Activated CD4-positive, alpha-beta T cell treated with anti-CD3 and anti-CD28 coated beads, Interleukin-2, Interleukin-6, amounts not matched to agents 100 ng/mL and 50 ng/mL, durations not matched to agents 16 hours and 8 hours (primary cell): ENCODE results near the gene ASIC4.

Source experiments
- DNase-seq: peaks from one replicate; pipeline ENCODE4 v3.0.0-alpha.2; 2020

ASIC4 gene

DNA sequence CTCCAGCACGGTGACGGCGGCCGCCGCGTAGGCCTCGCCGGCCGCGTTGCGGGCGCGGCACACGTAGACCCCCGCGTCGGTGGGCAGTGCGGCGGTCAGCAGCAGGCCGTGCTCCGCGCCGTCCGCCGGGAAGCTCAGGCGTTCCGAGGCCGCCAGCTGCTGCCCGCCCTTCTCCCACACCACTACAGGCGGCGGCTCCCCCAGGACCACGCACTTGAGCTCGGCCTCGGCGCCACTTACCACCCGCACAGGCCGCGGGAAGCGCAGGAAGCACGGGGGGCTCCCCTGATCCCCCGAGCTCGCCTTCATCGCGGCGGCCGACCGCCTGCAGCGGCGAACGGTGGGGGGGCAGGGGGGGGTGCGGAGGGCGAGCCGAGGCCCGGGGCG is 56.6 kb downstream of the ASIC4 start:
- DNase-seq: no peak

DNA sequence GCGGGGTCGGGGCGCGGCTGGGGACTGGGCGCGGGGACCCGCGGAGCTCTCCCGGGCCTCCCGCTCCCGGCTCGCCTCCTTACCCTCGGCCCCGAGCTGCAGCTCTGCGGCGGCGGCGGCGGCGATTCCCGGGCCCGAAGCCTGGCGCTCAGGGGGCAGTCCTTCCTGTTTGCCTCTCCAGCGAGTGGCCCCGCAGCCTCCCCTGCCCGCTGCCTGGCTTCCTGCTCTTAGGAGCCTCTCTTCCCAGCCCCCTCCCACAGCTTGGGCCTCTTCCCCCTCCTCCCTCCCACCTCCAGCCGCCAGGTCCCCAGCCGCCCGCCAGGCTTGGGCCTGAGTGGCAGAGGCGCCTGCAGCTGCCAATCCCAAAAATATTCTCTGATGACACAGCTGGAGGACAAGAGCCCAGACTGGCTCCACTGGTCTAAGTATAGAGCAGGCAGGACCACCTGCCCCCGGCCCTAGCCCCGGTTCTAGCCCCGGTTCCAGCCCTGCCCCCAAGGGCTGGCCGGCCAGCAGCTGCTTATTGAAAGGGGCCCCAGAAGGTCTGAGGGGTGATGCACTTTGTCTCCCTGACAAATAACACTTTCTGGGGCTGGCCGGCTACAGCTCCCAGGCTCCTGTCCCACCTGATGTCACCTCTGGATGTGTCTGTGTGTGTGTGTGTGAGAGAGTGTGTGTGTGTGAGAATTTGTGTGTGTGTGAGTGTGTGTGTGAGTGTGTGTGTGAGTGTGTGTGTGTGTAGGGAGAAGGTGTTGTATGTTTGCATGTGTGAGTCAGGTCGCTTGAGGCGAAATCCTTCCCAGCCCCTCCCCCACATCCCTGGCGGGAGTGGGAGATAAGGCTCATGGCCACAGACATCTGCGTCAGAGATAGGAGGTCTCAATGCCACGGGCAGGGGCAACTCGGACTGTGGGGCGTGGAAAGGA is 57.3 kb downstream of the ASIC4 start, which contains the start of gene OBSL1:
Gene OBSL1 (minus strand): TSS at position 229 of the 926 bp plus-strand sequence. CDS start 307 bp downstream, outside the sequence.
- DNase-seq: no peak

DNA sequence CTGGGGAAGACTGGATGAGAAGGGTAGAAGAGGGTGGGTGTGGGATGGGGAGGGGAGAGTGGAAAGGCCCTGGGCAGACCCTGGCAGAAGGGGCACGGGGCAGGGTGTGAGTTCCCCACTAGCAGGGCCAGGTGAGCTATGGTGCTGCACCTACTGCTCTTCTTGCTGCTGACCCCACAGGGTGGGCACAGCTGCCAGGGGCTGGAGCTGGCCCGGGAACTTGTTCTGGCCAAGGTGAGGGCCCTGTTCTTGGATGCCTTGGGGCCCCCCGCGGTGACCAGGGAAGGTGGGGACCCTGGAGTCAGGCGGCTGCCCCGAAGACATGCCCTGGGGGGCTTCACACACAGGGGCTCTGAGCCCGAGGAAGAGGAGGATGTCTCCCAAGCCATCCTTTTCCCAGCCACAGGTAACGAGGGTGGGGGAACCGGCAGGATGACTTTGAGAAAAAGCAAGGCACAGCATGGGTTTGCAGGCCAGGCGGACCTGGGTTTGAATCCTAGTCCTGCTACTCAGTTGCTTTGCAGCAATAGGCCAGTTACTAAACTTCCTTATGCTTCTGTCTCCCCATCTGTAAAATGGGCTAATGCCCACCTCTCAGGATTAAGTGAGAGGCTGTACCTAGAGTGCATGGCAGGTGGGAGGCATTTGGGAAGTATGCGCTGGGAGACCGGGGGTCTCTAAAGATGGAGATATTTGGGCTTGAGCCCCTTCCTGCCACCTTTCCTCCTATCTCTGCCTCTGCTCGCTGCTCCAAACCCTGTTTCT is 58.1 kb downstream of the ASIC4 start, which contains the start of gene INHA:
Gene INHA (plus strand): TSS at position 74 of the 765 bp plus-strand sequence. CDS start 65 bp downstream, at position 139.
- no peak for DNase-seq

DNA sequence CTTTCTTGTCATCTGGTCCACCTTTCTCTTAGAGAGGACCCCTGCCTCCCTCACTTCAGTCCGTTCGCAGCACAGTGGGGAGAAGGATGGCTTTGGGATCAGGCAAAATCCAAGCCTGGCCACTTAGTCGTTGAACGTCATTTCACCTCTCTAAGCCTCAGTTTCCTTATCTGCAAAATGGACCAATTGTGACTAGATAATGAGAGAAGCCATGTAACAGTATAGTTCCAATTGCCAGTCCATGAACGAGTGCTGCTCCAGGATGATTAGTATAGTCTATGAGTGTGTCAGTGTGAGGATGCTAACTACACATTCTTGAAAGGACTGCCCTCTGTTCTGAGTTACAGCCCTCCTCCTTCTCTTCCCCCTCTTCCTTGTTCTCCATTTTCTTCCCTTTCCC is 58.9 kb downstream of the ASIC4 start:
- DNase-seq: no peak

DNA sequence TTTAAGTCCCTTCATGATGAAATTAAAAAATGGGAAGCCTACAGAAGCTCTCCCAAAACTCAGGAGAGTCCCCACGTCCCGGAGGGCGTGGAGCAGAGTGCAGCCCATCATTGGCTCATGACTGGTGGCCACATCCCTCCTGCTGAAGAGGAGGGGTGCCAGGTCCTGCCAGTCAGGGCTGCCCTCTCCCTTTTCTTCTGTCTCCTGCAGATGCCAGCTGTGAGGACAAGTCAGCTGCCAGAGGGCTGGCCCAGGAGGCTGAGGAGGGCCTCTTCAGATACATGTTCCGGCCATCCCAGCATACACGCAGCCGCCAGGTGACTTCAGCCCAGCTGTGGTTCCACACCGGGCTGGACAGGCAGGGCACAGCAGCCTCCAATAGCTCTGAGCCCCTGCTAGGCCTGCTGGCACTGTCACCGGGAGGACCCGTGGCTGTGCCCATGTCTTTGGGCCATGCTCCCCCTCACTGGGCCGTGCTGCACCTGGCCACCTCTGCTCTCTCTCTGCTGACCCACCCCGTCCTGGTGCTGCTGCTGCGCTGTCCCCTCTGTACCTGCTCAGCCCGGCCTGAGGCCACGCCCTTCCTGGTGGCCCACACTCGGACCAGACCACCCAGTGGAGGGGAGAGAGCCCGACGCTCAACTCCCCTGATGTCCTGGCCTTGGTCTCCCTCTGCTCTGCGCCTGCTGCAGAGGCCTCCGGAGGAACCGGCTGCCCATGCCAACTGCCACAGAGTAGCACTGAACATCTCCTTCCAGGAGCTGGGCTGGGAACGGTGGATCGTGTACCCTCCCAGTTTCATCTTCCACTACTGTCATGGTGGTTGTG is 60.4 kb downstream of the ASIC4 start:
- no peak for DNase-seq

DNA sequence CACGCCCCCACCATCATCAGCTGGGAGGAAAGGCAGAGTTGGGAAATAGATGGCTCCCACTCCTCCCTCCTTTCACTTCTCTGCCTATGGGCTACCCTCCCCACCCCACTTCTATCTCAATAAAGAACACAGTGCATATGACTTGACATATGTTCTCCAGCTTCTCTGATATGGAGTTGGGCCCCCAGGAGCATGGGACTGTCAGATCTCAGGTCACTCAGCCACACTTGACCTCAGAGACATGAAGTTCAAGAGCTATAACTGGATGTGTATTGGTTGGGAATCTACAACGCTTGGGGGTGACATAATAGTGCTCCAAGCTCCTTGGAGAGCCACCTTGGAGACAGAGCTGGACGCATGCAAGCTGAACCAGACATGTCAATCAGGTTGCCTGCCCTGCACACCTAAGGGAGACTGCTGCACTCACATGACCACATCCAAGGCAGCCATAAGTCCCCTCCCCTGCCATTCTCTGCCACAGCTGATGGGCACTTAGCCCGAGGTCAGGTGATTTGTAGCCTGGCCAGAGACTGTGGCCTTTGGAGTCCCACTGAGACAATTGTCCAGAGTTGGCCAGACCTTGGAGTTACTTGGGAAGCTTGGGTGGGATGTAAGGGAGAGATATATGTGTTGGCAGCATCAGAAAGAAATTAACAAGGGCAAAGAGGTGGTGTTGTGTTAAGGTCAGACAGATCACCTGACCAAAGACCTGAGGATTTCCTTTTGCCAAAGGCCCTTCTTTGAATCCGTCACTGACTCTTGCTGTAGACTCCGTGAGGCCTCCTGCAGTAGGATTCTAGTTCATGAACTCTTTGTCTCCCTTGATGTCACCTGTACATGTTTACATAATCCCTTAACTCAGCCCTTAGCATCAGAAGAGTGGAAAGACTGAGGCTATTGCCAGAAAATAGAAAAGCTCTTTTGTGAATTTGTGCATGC is 61.6 kb downstream of the ASIC4 start:
- no peak for DNase-seq

DNA sequence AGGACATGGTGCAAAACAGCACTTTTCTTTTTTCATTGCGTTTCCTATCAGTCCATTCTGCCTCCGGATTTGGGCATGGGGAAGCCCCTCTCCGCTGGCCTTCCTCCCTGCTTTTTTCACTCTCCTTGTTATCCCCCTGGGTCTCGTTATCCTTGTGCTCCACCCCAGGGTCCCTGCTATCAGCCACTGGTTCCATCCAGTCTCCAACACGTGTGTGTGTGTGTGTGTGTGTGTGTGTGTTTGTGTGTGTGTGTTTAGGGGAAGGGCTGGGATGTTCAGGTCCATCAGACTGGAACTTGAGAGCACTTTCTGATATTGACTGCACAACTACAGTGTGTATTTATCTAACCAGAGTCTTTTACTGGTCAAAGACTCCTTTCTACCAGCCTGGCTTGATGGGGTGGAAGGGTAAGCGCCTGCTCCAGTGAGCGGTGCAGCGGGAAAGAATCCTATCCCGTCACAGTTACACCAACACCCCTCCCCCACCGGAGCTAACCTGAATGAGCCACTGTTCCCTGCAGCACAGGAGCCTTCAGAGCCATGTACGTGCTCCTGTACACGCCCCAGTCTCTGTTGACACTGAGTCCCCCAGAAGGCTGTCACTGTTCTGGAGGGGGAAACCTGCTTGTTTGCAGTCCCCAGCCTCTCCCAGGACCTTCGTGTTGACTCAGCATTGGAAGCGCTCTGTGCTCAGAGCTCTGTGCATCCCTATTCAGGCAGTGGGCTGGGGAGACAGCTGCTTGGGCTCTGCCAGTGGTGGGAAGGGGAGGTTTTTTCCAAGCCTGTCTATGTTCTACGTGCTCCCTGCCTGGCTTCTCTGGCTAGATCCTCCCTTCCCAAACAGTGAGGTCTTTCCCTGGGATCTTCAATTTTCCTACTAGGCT is 62.5 kb downstream of the ASIC4 start:
- no peak for DNase-seq

DNA sequence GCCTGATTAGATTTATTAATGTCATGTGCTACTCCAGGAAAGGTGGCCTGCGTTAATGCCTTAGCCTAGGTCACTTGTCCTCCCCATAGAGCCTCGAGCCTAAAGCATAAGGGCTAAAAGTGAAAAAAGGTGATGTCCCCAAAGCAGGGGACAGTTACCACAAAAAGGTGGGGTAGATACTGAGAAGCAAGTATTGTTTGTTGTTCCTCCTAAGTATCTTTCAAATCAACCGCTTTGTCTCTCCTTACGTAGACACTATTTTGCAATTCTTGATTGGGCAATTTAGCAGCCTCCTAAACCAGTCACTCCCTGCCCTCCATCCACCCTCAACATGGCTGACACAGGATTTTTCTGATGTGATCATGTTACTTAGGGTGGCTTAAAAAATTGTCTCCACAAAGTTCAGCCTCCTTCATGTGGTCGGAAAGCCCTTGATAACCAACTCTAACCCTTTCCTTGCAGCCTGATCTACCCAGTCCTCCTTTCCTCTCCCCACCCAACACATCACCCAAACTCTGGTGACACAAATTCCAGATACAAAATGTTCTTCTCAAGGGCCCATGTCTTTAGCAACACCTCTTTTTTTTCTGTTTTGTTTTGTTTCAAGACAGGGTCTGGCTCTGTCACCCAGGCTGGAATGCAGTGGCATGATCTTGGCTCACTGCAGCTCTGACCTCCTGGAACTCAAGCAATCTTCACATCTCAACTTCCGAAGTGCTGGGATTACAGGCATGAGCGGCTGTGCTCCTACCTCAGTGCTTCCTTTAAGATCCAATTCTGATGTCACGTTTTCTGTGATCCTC is 64.7 kb downstream of the ASIC4 start:
- no peak for DNase-seq

DNA sequence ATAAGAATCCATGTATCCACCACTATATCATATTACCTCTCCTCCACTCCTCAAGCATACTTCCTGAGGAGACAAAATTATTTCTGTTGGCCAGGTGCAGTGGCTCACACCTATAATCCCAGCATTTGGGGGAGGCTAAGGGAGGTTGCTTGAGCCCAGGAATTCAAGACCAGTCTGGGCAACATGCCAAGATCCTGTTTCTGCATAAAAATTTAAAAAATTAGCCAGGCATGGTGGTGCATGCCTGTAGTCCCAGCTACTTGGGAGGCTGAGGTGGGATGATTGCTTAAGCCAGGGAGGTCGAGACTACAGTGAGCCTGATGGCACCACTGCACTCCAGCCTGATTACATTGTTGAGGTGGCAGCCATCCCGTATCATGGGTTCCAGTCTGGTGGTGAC is 67.1 kb downstream of the ASIC4 start:
- no peak for DNase-seq
